K562 (cell line): Measurements from ENCODE around the gene PTPRT. TPM values are rescaled to one million over a fixed set of nuclear protein-coding genes. Genes with fewer than 3 reads are reported as not detected.

Source experiments
- ATAC-seq: fragments of 200-7000 bp; cut with Tn5 transposase; 3 replicates; pipeline ENCODE4 v1.9.1; 2020; ENCODE audit warnings: moderate library complexity
- BruUV-seq: library from RNA; stranded (reverse); fragments of 400-500 nt; replicated peaks from 2 replicates; lab custom pipeline; 2021; lab: Mats Ljungman, UMichigan
- CTCF ChIA-PET: fragments of 300-600 bp; formaldehyde crosslinking; extraction: SDS; loops from one replicate; lab custom pipeline; 2021; ENCODE audit warnings: low intra/inter-chr PET ratio; lab: Yijun Ruan, JAX
- POLR2A ChIA-PET: fragments of 300-600, 350-650 bp; sonication (Branson Sonifier 250); formaldehyde crosslinking; extraction: SDS; loops from one replicate; lab custom pipeline; 2021; ENCODE audit warnings: antibody characterized with exemption, inconsistent platforms; lab: Yijun Ruan, JAX
- DNase-seq, 4 experiments: peaks; one replicate each; pipeline versions ENCODE4 v3.0.0 to v3.0.0-alpha.2; 2011 to 2018; ENCODE audit warnings: low spot score in 3 of 4, mixed read lengths in 3 of 4; ENCODE audit errors: extremely low read depth in 1 of 4
- FAIRE-seq: peaks from 2 replicates; lab custom pipeline; 2011; peaks lifted over from hg19 to GRCh38; lab: Jason Lieb, UNC
- H2AFZ ChIP-seq: 2 replicates; pipeline ENCODE4 v1.6.0; 2011; ENCODE audit warnings: low read depth, low read length, control low read depth, inconsistent platforms
- H3K27ac ChIP-seq: fragments of 200-600 bp; 3 replicates; pipeline ENCODE4 v1.8.0; 2011; ENCODE audit warnings: low read depth, mild to moderate bottlenecking, control low read depth, inconsistent platforms, low read length, moderate library complexity, mixed read lengths; ENCODE audit errors: extremely low read depth
- H3K27me3 ChIP-seq, 2 experiments: fragments of 300-600 bp in 1 of 2; 2 replicates in 1 of 2; 3 replicates in 1 of 2; pipeline versions ENCODE4 v1.6.0 to v1.8.0; 2011; ENCODE audit warnings: inconsistent platforms in 2 of 2, low read length in 2 of 2, mild to moderate bottlenecking in 1 of 2, mixed read lengths in 1 of 2, moderate library complexity in 1 of 2; ENCODE audit not compliant: control insufficient read depth in 2 of 2, insufficient read depth in 2 of 2
- H3K36me3 ChIP-seq: fragments of 300-600 bp; 3 replicates; pipeline ENCODE4 v1.8.0; 2011; ENCODE audit warnings: mild to moderate bottlenecking, low read length, inconsistent platforms; ENCODE audit not compliant: control insufficient read depth, insufficient read depth
- H3K4me1 ChIP-seq, 2 experiments: fragments of 200-600 bp in 1 of 2; replicated peaks in 1 of 2; 2 replicates in 1 of 2; 3 replicates in 1 of 2; pipeline versions ENCODE4 v1.5.1 to v1.8.0; 2011; ENCODE audit warnings: inconsistent platforms in 2 of 2, low read length in 2 of 2, mild to moderate bottlenecking in 1 of 2, mixed read lengths in 1 of 2, moderate library complexity in 1 of 2; ENCODE audit not compliant: control insufficient read depth in 2 of 2, insufficient read depth in 2 of 2
- H3K4me2 ChIP-seq: 2 replicates; pipeline ENCODE4 v1.6.1; 2011; ENCODE audit warnings: low read length, control low read depth, inconsistent platforms, mixed read lengths; ENCODE audit not compliant: insufficient read depth
- H3K4me3 ChIP-seq: fragments of 200-600 bp; sonication (generic), shearing (Covaris generic); 2 replicates; pipeline ENCODE4 v1.5.1; 2016; ENCODE audit warnings: control low read depth, inconsistent platforms
- H3K79me2 ChIP-seq: fragments of 200-600 bp; 3 replicates; pipeline ENCODE4 v1.8.0; 2011; ENCODE audit warnings: low read length, inconsistent platforms; ENCODE audit not compliant: control insufficient read depth, insufficient read depth
- H3K9ac ChIP-seq, 2 experiments: 2 replicates each; pipeline versions ENCODE4 v1.6.0 to v1.6.1; 2011; ENCODE audit warnings: low read depth in 2 of 2, low read length in 2 of 2, control low read depth in 1 of 2, inconsistent platforms in 1 of 2, mild to moderate bottlenecking in 1 of 2, mixed read lengths in 1 of 2; ENCODE audit not compliant: insufficient read depth in 1 of 2
- H3K9me1 ChIP-seq: one replicate; pipeline ENCODE4 v1.6.0; 2011; ENCODE audit warnings: inconsistent platforms, mild to moderate bottlenecking, low read length, moderate library complexity; ENCODE audit not compliant: control insufficient read depth, insufficient read depth
- H3K9me3 ChIP-seq: replicated peaks from 2 replicates; pipeline ENCODE4 v1.5.1; 2011; ENCODE audit warnings: low read depth, low read length, inconsistent platforms; ENCODE audit not compliant: control insufficient read depth, insufficient read depth
- H4K20me1 ChIP-seq: replicated peaks from 2 replicates; pipeline ENCODE4 v1.6.1; 2011; ENCODE audit warnings: low read length, inconsistent platforms, mixed read lengths; ENCODE audit not compliant: control insufficient read depth, insufficient read depth
- SAFB ChIP-seq: fragments of 200-400 bp; formaldehyde crosslinking; IDR thresholded peaks from 2 replicates; pipeline ENCODE4 v1.6.1; 2017; ENCODE audit warnings: low read depth, low read length, borderline replicate concordance
- WGBS: fragments of 100-300 bp; shearing (Covaris generic); methylation state at CpG from one replicate; pipeline ENCODE4 v1.1.6; 2016; ENCODE audit warnings: low coverage, mixed read lengths; ENCODE audit not compliant: insufficient coverage; ENCODE audit errors: missing lambda C conversion rate; 5-methylcytosine and 5-hydroxymethylcytosine counted together
- in situ Hi-C: fragments of 300-500 bp; cut with MboI; formaldehyde crosslinking; loops from 4 replicates; pipeline ENCODE4 v1.15.0; 2018; ENCODE audit warnings: inconsistent platforms, mixed read lengths
- intact Hi-C: fragments of 100-400 bp; cut with micrococcal nuclease; formaldehyde crosslinking; loops from 2 replicates; pipeline ENCODE4 v1.14.2; 2022
- polyA plus RNA-seq, 8 experiments: library from polyadenylated mRNA; depleted of rRNA in 4 of 8; stranded (reverse) in 5 of 8; unstranded in 3 of 8; fragments of >200 nt; fragmentation: Nextera tagmentation in 2 of 8; fragmentation: Illumina TruSeq in 1 of 8; extraction: Ambion mirVana in 2 of 8; extraction: Trizol in 1 of 8; gene quantifications; 2 replicates each; pipeline versions ENCODE4 v1.2.1 to v1.2.3, GENCODE V29; 2011 to 2014; ENCODE audit warnings: inconsistent platforms in 1 of 8, missing spikeins in 1 of 8
- total RNA-seq, 7 experiments: library from RNA; depleted of rRNA in 6 of 7; stranded (reverse); fragments of >200 nt in 6 of 7; fragmentation: Illumina TruSeq in 2 of 7; extraction: Trizol in 2 of 7; gene quantifications; 2 replicates each; pipeline versions ENCODE4 v1.2.1 to v1.2.3, GENCODE V29; 2011 to 2021; ENCODE audit warnings: low replicate concordance in 1 of 7
- TF ChIP-seq, protein P1 (sequence below), 3 experiments: fragments of 200-800 bp in 1 of 3; fragments of 250-450 bp in 1 of 3; fragments of 450-650 bp in 1 of 3; sonication (Bioruptor Pico) in 1 of 3; sonication (Bioruptor generic) in 1 of 3; formaldehyde crosslinking in 1 of 3; IDR thresholded peaks; 2 replicates each; pipeline versions ENCODE4 v1.6.1 to v1.8.0; 2016 to 2022; ENCODE audit warnings: mild to moderate bottlenecking in 2 of 3, missing genetic modification characterization in 2 of 3, missing compliant biosample characterization in 1 of 3, moderate library complexity in 1 of 3
- TF ChIP-seq, protein P2 (sequence below), 2 experiments: fragments of 450-650 bp; formaldehyde crosslinking in 1 of 2; IDR thresholded peaks; 2 replicates each; pipeline versions ENCODE4 v1.4.0 to v1.6.1; 2014 to 2020; ENCODE audit warnings: mild to moderate bottlenecking in 2 of 2, borderline replicate concordance in 1 of 2, low read depth in 1 of 2

Gene PTPRT
- total and polyA plus RNA-seq, 9 of the 15 experiments (the other 6 are each of a cell fraction or from before 2014, with no cell fraction given): not detected

DNA sequence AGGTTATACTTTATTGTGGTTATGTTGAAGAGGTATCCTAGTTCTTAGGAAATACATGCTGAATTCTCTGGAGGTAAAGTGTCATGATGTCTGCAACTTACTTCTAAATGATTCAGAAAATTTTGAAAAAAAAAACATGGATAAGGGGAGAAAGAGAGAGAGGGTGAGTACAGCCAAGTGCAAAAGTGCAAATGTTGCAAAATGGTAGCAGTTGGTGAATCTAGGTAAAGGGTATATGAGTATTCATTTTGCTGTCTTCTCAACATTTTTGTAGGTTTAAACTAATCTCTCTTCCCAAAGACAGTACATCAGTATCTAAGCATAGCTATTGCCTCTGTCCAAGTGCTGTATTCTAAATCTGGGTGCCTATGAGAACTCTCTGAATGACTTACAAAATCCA, 992.1 kb downstream of the PTPRT start:
- H3K79me2 ChIP-seq: no peaks in the 10 kb centered on the region
- BruUV-seq: no TSS peak
- H3K9me3 ChIP-seq: no peaks in the 10 kb centered on the region
- ATAC-seq (no peak), FAIRE-seq (no peak), DNase-seq (no peak)
- no peaks in the 10 kb centered on the region for H3K27me3 ChIP-seq
- H3K9me1 ChIP-seq: no peaks in the 10 kb centered on the region
- H3K9ac ChIP-seq: no peak overlapping the region
- intact Hi-C loops (no loop called here), in situ Hi-C loops (no loop called here)
- no peaks in the 10 kb centered on the region for H3K36me3 ChIP-seq
- ChIA-PET CTCF (interaction anchor here (0.6 kb wide), 1 partner anchor 9 kb away, joined by 3 read pairs; no protein-coding TSS in a partner anchor), POLR2A (no interaction called here)
- H3K4me3 ChIP-seq: no peak overlapping the region
- H3K4me2 ChIP-seq: no peak overlapping the region
- no peak overlapping the region for H3K27ac ChIP-seq
- no peak for TF ChIP-seq SAFB
- H4K20me1 ChIP-seq: no peaks in the 10 kb centered on the region
- H3K4me1 ChIP-seq: no peaks in the 10 kb centered on the region
- no peak overlapping the region for H2AFZ ChIP-seq

DNA sequence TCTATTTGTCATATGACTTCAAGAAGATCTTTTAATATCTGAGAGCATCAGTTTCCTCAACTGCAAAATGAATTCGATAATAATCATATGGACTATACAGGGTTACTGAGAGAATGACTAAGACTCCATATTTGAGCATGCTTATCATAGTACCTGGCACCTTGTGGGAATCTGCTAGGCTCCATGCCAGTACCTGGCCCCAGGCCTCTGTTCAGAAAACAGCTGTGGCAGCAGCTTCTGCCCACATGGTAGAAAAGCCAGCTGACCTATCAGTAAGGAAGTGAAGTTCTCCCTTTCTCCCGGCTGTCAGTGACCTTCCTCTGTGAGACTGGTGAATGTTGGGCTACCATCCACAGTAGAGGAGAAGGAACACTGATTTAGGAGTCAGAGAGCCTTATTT, 996.6 kb downstream of the PTPRT start:
- no peaks in the 10 kb centered on the region for H3K4me1 ChIP-seq
- BruUV-seq: no TSS peak
- ChIA-PET POLR2A (no interaction called here), CTCF (no interaction called here)
- H3K9ac ChIP-seq: no peak overlapping the region
- no peaks in the 10 kb centered on the region for H3K9me1 ChIP-seq
- no peaks in the 10 kb centered on the region for H3K27me3 ChIP-seq
- no peak for FAIRE-seq
- no peak for ATAC-seq
- H3K4me2 ChIP-seq: no peak overlapping the region
- H3K36me3 ChIP-seq: no peaks in the 10 kb centered on the region
- H3K4me3 ChIP-seq: no peak overlapping the region
- no peaks in the 10 kb centered on the region for H3K9me3 ChIP-seq
- in situ Hi-C loops (no loop called here), intact Hi-C loops (no loop called here)
- H2AFZ ChIP-seq: no peak overlapping the region
- H4K20me1 ChIP-seq: no peaks in the 10 kb centered on the region
- H3K27ac ChIP-seq: no peak overlapping the region
- H3K79me2 ChIP-seq: no peaks in the 10 kb centered on the region
- WGBS: 0% methylated on average over 2 of the region's 2 CpGs
- DNase-seq: no peak
- TF ChIP-seq, protein P1, sequence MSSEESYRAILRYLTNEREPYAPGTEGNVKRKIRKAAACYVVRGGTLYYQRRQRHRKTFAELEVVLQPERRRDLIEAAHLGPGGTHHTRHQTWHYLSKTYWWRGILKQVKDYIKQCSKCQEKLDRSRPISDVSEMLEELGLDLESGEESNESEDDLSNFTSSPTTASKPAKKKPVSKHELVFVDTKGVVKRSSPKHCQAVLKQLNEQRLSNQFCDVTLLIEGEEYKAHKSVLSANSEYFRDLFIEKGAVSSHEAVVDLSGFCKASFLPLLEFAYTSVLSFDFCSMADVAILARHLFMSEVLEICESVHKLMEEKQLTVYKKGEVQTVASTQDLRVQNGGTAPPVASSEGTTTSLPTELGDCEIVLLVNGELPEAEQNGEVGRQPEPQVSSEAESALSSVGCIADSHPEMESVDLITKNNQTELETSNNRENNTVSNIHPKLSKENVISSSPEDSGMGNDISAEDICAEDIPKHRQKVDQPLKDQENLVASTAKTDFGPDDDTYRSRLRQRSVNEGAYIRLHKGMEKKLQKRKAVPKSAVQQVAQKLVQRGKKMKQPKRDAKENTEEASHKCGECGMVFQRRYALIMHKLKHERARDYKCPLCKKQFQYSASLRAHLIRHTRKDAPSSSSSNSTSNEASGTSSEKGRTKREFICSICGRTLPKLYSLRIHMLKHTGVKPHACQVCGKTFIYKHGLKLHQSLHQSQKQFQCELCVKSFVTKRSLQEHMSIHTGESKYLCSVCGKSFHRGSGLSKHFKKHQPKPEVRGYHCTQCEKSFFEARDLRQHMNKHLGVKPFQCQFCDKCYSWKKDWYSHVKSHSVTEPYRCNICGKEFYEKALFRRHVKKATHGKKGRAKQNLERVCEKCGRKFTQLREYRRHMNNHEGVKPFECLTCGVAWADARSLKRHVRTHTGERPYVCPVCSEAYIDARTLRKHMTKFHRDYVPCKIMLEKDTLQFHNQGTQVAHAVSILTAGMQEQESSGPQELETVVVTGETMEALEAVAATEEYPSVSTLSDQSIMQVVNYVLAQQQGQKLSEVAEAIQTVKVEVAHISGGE (CRISPR knock-in tag; IDR thresholded peaks at IDR 0.05): 0 out of 6 replicates have a peak, but pooled peaks of 1 of the 3 experiments have one; percentile 14
- TF ChIP-seq, protein P2, sequence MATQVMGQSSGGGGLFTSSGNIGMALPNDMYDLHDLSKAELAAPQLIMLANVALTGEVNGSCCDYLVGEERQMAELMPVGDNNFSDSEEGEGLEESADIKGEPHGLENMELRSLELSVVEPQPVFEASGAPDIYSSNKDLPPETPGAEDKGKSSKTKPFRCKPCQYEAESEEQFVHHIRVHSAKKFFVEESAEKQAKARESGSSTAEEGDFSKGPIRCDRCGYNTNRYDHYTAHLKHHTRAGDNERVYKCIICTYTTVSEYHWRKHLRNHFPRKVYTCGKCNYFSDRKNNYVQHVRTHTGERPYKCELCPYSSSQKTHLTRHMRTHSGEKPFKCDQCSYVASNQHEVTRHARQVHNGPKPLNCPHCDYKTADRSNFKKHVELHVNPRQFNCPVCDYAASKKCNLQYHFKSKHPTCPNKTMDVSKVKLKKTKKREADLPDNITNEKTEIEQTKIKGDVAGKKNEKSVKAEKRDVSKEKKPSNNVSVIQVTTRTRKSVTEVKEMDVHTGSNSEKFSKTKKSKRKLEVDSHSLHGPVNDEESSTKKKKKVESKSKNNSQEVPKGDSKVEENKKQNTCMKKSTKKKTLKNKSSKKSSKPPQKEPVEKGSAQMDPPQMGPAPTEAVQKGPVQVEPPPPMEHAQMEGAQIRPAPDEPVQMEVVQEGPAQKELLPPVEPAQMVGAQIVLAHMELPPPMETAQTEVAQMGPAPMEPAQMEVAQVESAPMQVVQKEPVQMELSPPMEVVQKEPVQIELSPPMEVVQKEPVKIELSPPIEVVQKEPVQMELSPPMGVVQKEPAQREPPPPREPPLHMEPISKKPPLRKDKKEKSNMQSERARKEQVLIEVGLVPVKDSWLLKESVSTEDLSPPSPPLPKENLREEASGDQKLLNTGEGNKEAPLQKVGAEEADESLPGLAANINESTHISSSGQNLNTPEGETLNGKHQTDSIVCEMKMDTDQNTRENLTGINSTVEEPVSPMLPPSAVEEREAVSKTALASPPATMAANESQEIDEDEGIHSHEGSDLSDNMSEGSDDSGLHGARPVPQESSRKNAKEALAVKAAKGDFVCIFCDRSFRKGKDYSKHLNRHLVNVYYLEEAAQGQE (IDR thresholded peaks at IDR 0.05; ENCODE audit: borderline replicate concordance): no peak
- TF ChIP-seq, protein P2 (CRISPR knock-in tag; IDR thresholded peaks at IDR 0.05; ENCODE audit: low read depth): no peak
